Activated CD4-positive, alpha-beta memory T cell treated with anti-CD3 and anti-CD28 coated beads for 36 hours (primary cell): ENCODE data around the gene HNRNPUL1. TPM values are rescaled to one million over a fixed set of nuclear protein-coding genes. Genes with fewer than 3 reads are reported as not detected.

Experiments used
- CTCF ChIA-PET: fragments of 350-600 bp; sonication (Branson Sonifier 250); formaldehyde crosslinking; loops from one replicate; lab custom pipeline; 2021; ENCODE audit warnings: antibody characterized with exemption, inconsistent platforms; lab: Charles Lee
- POLR2A ChIA-PET: fragments of 350-600 bp; sonication (Branson Sonifier 250); formaldehyde crosslinking; loops from one replicate; lab custom pipeline; 2021; ENCODE audit warnings: antibody characterized with exemption; lab: Charles Lee
- DNase-seq: peaks from one replicate; pipeline ENCODE4 v3.0.0-alpha.2; 2020
- H3K27ac Mint-ChIP-seq: one replicate; pipeline ENCODE4 v1.8.0; 2021; ENCODE audit warnings: mixed read lengths
- H3K27me3 Mint-ChIP-seq: one replicate; pipeline ENCODE4 v1.8.0; 2021; ENCODE audit warnings: mixed read lengths
- H3K36me3 Mint-ChIP-seq: one replicate; pipeline ENCODE4 v1.8.0; 2021; ENCODE audit warnings: mixed read lengths
- H3K4me1 Mint-ChIP-seq: one replicate; pipeline ENCODE4 v1.8.0; 2021; ENCODE audit warnings: low read depth, mixed read lengths
- H3K4me3 Mint-ChIP-seq: one replicate; pipeline ENCODE4 v1.8.0; 2021; ENCODE audit warnings: mild to moderate bottlenecking, mixed read lengths
- H3K9me3 Mint-ChIP-seq: one replicate; pipeline ENCODE4 v1.8.0; 2021; ENCODE audit warnings: mixed read lengths
- intact Hi-C: fragments of 100-400 bp; cut with micrococcal nuclease; formaldehyde crosslinking; loops from one replicate; pipeline ENCODE4 v1.15.1; 2023
- total RNA-seq, 2 experiments: library from RNA; stranded (reverse); gene quantifications; one replicate each; pipeline ENCODE4 v1.2.3, GENCODE V29; 2021

HNRNPUL1 gene
- total RNA-seq, 2 experiments from 2014 or later, result 290 to 295 TPM

- peak overlapping the region; percentile 95 for H3K4me3 Mint-ChIP-seq
- intact Hi-C loops, result loop anchor here (1.0 to 5.0 kb wide), 6 partner anchors 24 to 196 kb away; partner anchors contain the start of genes BCKDHA and EXOSC5
- H3K9me3 Mint-ChIP-seq, result no peaks in the 10 kb centered on the region
- H3K27ac Mint-ChIP-seq, result peak overlapping the region; percentile 94
- ChIA-PET POLR2A (interaction anchor here (0.6 to 6.6 kb wide), 14 partner anchors 12 to 566 kb away, joined by 3 to 43 read pairs (median 4); partner anchors contain the start of genes B9D2 and HNRNPUL1), CTCF (interaction anchor here (0.9 to 6.1 kb wide), 19 partner anchors 8 to 245 kb away, joined by 3 to 69 read pairs (median 4); partner anchors contain the start of genes B9D2 and HNRNPUL1)
- H3K27me3 Mint-ChIP-seq, result no peaks in the 10 kb centered on the region
- peak; percentile 87 for DNase-seq
- H3K36me3 Mint-ChIP-seq, result peaks cover 35% of the 10 kb centered on the region
- peaks cover 43% of the 10 kb centered on the region for H3K4me1 Mint-ChIP-seq
These were observed 87.4 kb downstream of the HNRNPUL1 start for GRCh38 chr19:41351339-41352245.

DNA sequence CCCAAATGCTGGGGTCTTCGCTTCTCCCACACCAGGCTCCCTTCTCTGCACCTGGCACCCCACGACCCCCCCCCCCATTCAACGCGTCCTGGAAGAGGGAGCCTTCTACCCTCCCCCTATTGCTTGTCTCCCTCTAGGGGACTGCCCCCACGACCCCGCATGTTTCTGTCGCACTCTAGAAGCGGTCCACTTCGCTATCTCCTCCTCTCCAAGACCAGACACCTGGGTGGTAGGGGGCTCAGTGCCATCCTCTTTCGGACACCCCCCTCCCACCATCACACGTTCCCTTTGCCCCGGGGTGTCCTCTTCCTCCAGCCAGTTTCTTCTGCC, 88.1 kb downstream of the HNRNPUL1 start:
- ChIA-PET CTCF (interaction anchor here (0.9 to 6.1 kb wide), 19 partner anchors 8 to 245 kb away, joined by 3 to 69 read pairs (median 4); partner anchors contain the start of genes B9D2, DMAC2 and HNRNPUL1), POLR2A (interaction anchor here (0.7 to 6.6 kb wide), 10 partner anchors 12 to 567 kb away, joined by 3 to 43 read pairs (median 4); partner anchors contain the start of genes B9D2 and HNRNPUL1)
- intact Hi-C loops, result loop anchor here (1.0 to 5.0 kb wide), 5 partner anchors 44 to 195 kb away; partner anchors contain the start of genes BCKDHA and EXOSC5
- Mint-ChIP-seq H3K27ac (peak overlapping the region; percentile 94), H3K4me3 (peak overlapping the region; percentile 95), H3K27me3 (no peaks in the 10 kb centered on the region), H3K9me3 (no peaks in the 10 kb centered on the region), H3K36me3 (peaks cover 33% of the 10 kb centered on the region), H3K4me1 (peaks cover 49% of the 10 kb centered on the region)
- no peak for DNase-seq

GRCh38 chr19:41352609-41353465, 88.7 kb downstream of the HNRNPUL1 start:
- intact Hi-C loops, result loop anchor here (1.0 to 5.0 kb wide), 5 partner anchors 44 to 194 kb away; partner anchors contain the start of genes BCKDHA and EXOSC5
- H3K36me3 Mint-ChIP-seq, result peaks cover 31% of the 10 kb centered on the region

DNA sequence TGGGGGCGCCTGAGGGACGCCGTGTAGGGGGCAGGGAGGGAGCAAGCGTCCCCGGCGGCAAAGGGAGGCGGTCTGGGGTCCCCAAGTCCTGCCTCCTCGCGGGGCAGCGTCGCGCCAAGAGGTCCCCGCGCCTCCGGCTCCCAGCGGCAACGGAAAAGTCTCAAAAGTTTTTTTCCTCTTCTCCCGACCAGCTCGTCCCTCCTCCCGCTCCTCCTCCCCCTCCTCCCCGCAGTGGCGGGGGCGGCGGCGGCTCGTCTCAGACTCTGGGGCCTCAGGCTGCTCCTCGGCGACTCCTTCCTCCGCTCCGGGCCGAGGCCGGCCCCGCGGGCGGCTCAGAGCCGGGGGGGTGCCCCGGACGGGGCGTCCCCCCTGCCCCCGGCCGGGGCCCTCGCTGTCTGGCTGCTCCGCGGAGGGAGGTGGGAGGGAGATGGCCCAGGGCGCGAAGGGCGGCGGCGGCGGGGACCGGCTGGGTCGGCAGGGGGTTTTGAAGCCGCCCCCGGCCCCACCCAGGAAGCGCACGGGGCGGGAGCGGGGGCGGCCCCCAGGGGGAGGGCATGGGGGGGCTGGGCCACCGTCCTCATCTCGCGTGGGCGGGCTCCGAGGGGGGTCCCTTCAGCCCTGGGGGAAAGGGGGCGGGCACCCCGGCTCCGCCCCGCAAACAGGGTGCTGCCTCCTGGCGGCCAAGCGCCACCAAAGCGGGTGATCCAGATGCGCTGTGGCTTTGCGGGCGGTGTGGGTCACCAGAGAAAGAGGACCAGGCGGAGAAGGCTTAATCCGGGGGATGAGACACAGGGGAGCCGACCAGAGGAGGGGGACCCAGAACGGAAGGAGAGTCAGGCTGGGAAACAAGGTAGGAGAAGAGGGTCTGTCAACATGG, 89.5 kb downstream of the HNRNPUL1 start, which contains the start of gene TGFB1:
Gene TGFB1 (minus strand): TSS at position 457 of the 877 bp plus-strand sequence. CDS start 878 bp downstream, outside the sequence.
- Mint-ChIP-seq H3K9me3 (no peaks in the 10 kb centered on the region), H3K36me3 (peaks cover 25% of the 10 kb centered on the region), H3K27ac (peak within 1 kb of the TSS; percentile 94), H3K4me3 (peak within 1 kb of the TSS; percentile 95), H3K27me3 (no peaks in the 10 kb centered on the region), H3K4me1 (peaks cover 58% of the 10 kb centered on the region)
- ChIA-PET CTCF (interaction anchor here (0.6 to 6.1 kb wide), 9 partner anchors 11 to 1207 kb away, joined by 3 to 69 read pairs (median 6); partner anchors contain the start of genes B9D2, DMAC2 and HNRNPUL1), POLR2A (interaction anchor here (0.8 to 6.6 kb wide), 5 partner anchors 10 to 195 kb away, joined by 3 to 43 read pairs (median 18); partner anchors contain the start of genes B9D2 and HNRNPUL1)
- peak; percentile 94 for DNase-seq
- intact Hi-C loops, result loop anchor here (2.0 to 5.0 kb wide), 3 partner anchors 43 to 194 kb away; partner anchors contain the start of genes BCKDHA and EXOSC5

More at GRCh38 chr19:41352609-41353465, 88.7 kb downstream of the HNRNPUL1 start:
- Mint-ChIP-seq H3K27ac (peak overlapping the region; percentile 94), H3K27me3 (no peaks in the 10 kb centered on the region), H3K4me1 (peaks cover 55% of the 10 kb centered on the region), H3K4me3 (peak overlapping the region; percentile 95), H3K9me3 (no peaks in the 10 kb centered on the region)
- POLR2A ChIA-PET, result interaction anchor here (0.8 to 6.6 kb wide), 10 partner anchors 11 to 201 kb away, joined by 3 to 43 read pairs (median 4); partner anchors contain the start of genes B9D2 and HNRNPUL1
- CTCF ChIA-PET, result interaction anchor here (0.6 to 6.1 kb wide), 19 partner anchors 9 to 1206 kb away, joined by 3 to 69 read pairs (median 4); partner anchors contain the start of genes B9D2, DMAC2 and HNRNPUL1
- peak; percentile 83 for DNase-seq

DNA sequence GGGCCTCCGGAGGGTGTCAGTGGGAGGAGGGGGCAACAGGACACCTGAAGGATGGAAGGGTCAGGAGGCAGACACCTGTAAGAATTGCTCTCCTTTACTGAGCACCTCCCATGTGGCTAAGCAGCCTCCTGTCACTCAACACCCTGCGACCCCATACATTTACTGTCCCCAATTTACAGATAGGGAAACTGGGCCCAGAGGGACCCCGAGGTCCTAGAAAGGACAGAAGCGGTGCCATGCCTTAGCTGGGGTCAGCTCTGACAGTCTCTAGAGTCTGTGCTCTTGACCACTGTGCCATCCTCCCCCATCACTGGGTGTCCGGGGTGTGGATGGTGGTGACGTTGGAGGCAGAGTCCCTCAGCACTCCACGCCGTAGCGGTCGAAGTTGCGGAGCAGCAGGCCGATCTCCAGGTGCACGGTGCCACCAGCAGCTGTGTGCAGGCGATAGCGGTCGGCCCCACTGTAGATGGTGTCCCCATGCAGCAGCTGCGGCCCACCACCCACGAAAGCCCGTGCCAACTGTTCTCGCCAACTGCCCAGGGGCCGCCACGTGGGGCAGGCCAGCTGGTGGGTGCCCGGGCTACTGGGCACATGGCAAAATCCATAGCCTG, 90.3 kb downstream of the HNRNPUL1 start:
- H3K9me3 Mint-ChIP-seq, result no peaks in the 10 kb centered on the region
- H3K4me1 Mint-ChIP-seq, result peaks cover 50% of the 10 kb centered on the region
- intact Hi-C loops, result loop anchor here (5.0 kb wide), 2 partner anchors 152 to 193 kb away; no protein-coding TSS in a partner anchor
- H3K27ac Mint-ChIP-seq, result peak overlapping the region; percentile 94
- peaks cover 20% of the 10 kb centered on the region for H3K36me3 Mint-ChIP-seq
- POLR2A ChIA-PET, result interaction anchor here (1.6 kb wide), 1 partner anchor 9 kb away, joined by 11 read pairs; the partner anchor contains the start of gene B9D2
- no peaks in the 10 kb centered on the region for H3K27me3 Mint-ChIP-seq
- CTCF ChIA-PET, result interaction anchor here (0.8 to 6.1 kb wide), 2 partner anchors 10 to 61 kb away, joined by 3 to 69 read pairs; partner anchors contain the start of gene B9D2
- DNase-seq, result no peak
- H3K4me3 Mint-ChIP-seq, result peak overlapping the region; percentile 81

GRCh38 chr19:41355035-41355434, 90.9 kb downstream of the HNRNPUL1 start:
- peaks cover 16% of the 10 kb centered on the region for H3K36me3 Mint-ChIP-seq
- peak overlapping the region; percentile 86 for H3K27ac Mint-ChIP-seq
- intact Hi-C loops, result loop anchor here (1.0 kb wide), 1 partner anchor 8 kb away; no protein-coding TSS in a partner anchor
- H3K9me3 Mint-ChIP-seq, result no peaks in the 10 kb centered on the region
- ChIA-PET CTCF (interaction anchor here (0.8 to 6.1 kb wide), 3 partner anchors 9 to 151 kb away, joined by 3 to 69 read pairs (median 6); partner anchors contain the start of gene B9D2), POLR2A (interaction anchor here (1.6 kb wide), 1 partner anchor 9 kb away, joined by 11 read pairs; the partner anchor contains the start of gene B9D2)
- peak overlapping the region; percentile 27 for H3K4me3 Mint-ChIP-seq
- no peak for DNase-seq
- H3K27me3 Mint-ChIP-seq, result no peaks in the 10 kb centered on the region
- H3K4me1 Mint-ChIP-seq, result peaks cover 45% of the 10 kb centered on the region

DNA sequence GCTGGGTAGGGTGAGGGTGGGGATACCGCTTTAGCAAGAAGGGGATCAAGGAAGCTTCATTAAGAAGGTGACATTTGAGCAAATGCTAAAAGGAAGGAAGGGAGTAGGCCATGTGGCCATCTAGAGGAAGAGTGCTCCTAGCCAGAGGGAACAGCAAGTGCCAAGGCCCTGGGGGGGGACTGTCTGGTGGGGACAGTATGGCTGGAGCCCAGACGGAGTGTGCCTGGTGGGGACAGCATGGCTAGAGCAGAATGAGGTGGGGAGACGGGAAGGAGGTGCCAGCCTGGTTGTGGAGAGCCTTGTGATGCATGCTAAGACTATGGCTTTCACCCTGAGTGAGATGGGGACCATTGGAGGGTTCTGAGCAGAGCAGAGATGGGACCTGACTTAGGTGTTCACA, 91.6 kb downstream of the HNRNPUL1 start:
- no peaks in the 10 kb centered on the region for H3K27me3 Mint-ChIP-seq
- POLR2A ChIA-PET, result interaction anchor here (1.4 to 1.6 kb wide), 2 partner anchors 8 to 28 kb away, joined by 4 to 11 read pairs; partner anchors contain the start of gene B9D2
- peaks cover 43% of the 10 kb centered on the region for H3K4me1 Mint-ChIP-seq
- H3K36me3 Mint-ChIP-seq, result peaks cover 16% of the 10 kb centered on the region
- intact Hi-C loops, result loop anchor here (1.0 kb wide), 1 partner anchor 7 kb away; no protein-coding TSS in a partner anchor
- peak; percentile 13 for DNase-seq
- peak overlapping the region; percentile 86 for H3K27ac Mint-ChIP-seq
- H3K9me3 Mint-ChIP-seq, result no peaks in the 10 kb centered on the region
- CTCF ChIA-PET, result interaction anchor here (1.1 to 6.1 kb wide), 3 partner anchors 9 to 152 kb away, joined by 3 to 69 read pairs (median 6); partner anchors contain the start of gene B9D2
- peak overlapping the region; percentile 38 for H3K4me3 Mint-ChIP-seq

DNA sequence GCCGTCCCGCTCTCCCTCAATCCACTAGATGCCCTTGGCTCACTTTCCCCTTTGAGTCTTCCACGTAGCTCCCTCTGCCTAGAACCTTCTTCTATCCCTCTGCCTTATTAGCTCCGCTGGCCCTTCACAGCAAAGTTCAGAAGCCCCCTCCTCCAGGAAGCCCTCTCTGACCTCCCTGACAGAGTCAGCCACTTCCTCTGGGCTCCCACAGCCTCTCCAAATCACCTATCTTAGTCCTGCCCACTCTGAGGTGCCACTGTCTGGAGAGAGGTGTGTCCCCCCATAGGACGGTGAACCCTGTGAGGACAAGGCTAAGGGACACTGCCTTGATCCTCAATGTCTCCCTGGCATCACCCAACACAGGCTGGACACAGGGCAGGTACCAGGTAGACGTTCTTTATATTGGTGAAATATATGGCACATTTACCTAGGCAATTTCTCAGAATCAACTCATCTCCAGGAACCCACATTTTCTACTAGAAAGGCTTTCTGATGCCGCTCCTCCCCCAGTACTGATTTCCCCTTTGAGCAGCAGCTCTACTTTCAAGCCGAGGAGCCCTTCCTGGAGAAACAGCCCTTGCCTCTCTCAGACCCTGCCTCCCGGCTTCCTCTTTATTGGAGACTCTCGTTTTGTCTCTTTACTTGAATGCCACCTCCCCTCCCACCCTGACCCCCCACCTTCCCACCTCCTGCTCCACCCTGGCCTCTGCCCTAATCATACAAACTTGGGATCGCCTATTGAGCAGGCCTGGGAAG, 93.0 kb downstream of the HNRNPUL1 start:
- Mint-ChIP-seq H3K9me3 (no peaks in the 10 kb centered on the region), H3K27me3 (no peaks in the 10 kb centered on the region), H3K27ac (peak overlapping the region; percentile 86), H3K4me3 (peak overlapping the region; percentile 31), H3K4me1 (peaks cover 40% of the 10 kb centered on the region), H3K36me3 (peaks cover 6% of the 10 kb centered on the region)
- DNase-seq, result peak; percentile 60
- ChIA-PET CTCF (interaction anchor here (1.2 kb wide), 1 partner anchor 30 kb away, joined by 3 read pairs; no protein-coding TSS in a partner anchor), POLR2A (interaction anchor here (0.6 to 1.4 kb wide), 3 partner anchors 9 to 42 kb away, joined by 3 to 4 read pairs (median 4); no protein-coding TSS in a partner anchor)
- intact Hi-C loops, result no loop called here
